Astrocyte (in vitro differentiated cells and primary cell): ENCODE data around the gene PIK3CB. TPM values are rescaled to one million over a fixed set of nuclear protein-coding genes. Genes with fewer than 3 reads are reported as not detected.
"Not testable (repeated sequence)": the region's sequence is repeated elsewhere in the genome, so short reads cannot be mapped to it uniquely, and the experiment has no call there.

Experiments
- DNase-seq: peaks from one replicate; pipeline ENCODE4 v3.0.0-alpha.2; 2010; ENCODE audit warnings: low read depth
- FAIRE-seq: peaks from 2 replicates; lab custom pipeline; 2011; peaks lifted over from hg19 to GRCh38; lab: Jason Lieb, UNC
- H2AFZ ChIP-seq: 2 replicates; pipeline ENCODE4 v1.6.0; 2012; ENCODE audit warnings: low read depth, low read length, inconsistent platforms
- H3K27ac ChIP-seq: 2 replicates; pipeline ENCODE4 v1.5.1; 2011; ENCODE audit warnings: low read depth, low read length, inconsistent platforms
- H3K27me3 ChIP-seq: 2 replicates; pipeline ENCODE4 v1.6.0; 2011; ENCODE audit warnings: low read length, inconsistent platforms; ENCODE audit not compliant: insufficient read depth
- H3K36me3 ChIP-seq: 2 replicates; pipeline ENCODE4 v1.5.1; 2011; ENCODE audit warnings: low read length, inconsistent platforms; ENCODE audit not compliant: insufficient read depth
- H3K4me1 ChIP-seq: 2 replicates; pipeline ENCODE4 v1.5.1; 2011; ENCODE audit warnings: low read length, inconsistent platforms; ENCODE audit not compliant: insufficient read depth
- H3K4me2 ChIP-seq: 2 replicates; pipeline ENCODE4 v1.6.0; 2012; ENCODE audit warnings: low read length, inconsistent platforms
- H3K4me3 ChIP-seq: 2 replicates; pipeline ENCODE4 v1.5.1; 2011; ENCODE audit warnings: low read depth, mild to moderate bottlenecking, low read length, inconsistent platforms; ENCODE audit not compliant: insufficient read depth
- H3K79me2 ChIP-seq: 2 replicates; pipeline ENCODE4 v1.6.0; 2012; ENCODE audit warnings: mild to moderate bottlenecking, low read length, inconsistent platforms; ENCODE audit not compliant: insufficient read depth
- H3K9ac ChIP-seq: 2 replicates; pipeline ENCODE4 v1.6.0; 2012; ENCODE audit warnings: mild to moderate bottlenecking, low read length, inconsistent platforms
- H3K9me3 ChIP-seq: 2 replicates; pipeline ENCODE4 v1.5.1; 2012; ENCODE audit warnings: low read depth, mild to moderate bottlenecking, low read length, inconsistent platforms; ENCODE audit not compliant: insufficient read depth
- H4K20me1 ChIP-seq: 2 replicates; pipeline ENCODE4 v1.6.0; 2012; ENCODE audit warnings: low read length, inconsistent platforms; ENCODE audit not compliant: insufficient read depth
- H3K27ac Mint-ChIP-seq: one replicate; pipeline ENCODE4 v1.8.0; 2021; ENCODE audit warnings: mild to moderate bottlenecking, mixed read lengths; ENCODE audit not compliant: unreplicated experiment
- H3K27me3 Mint-ChIP-seq: one replicate; pipeline ENCODE4 v1.8.0; 2021; ENCODE audit warnings: low read depth, mixed read lengths; ENCODE audit not compliant: unreplicated experiment
- H3K36me3 Mint-ChIP-seq: one replicate; pipeline ENCODE4 v1.8.0; 2021; ENCODE audit warnings: low read depth, mixed read lengths; ENCODE audit not compliant: unreplicated experiment
- H3K4me1 Mint-ChIP-seq: one replicate; pipeline ENCODE4 v1.8.0; 2021; ENCODE audit warnings: low read depth, mixed read lengths; ENCODE audit not compliant: unreplicated experiment
- H3K4me3 Mint-ChIP-seq: one replicate; pipeline ENCODE4 v1.8.0; 2021; ENCODE audit warnings: mild to moderate bottlenecking, moderate library complexity, mixed read lengths; ENCODE audit not compliant: unreplicated experiment
- H3K9me3 Mint-ChIP-seq: one replicate; pipeline ENCODE4 v1.8.0; 2021; ENCODE audit warnings: mild to moderate bottlenecking, mixed read lengths; ENCODE audit not compliant: unreplicated experiment
- EZH2 ChIP-seq: IDR thresholded peaks from 2 replicates; pipeline ENCODE4 v1.6.1; 2012; ENCODE audit warnings: mild to moderate bottlenecking, low read length, inconsistent platforms; ENCODE audit not compliant: insufficient read depth
- total RNA-seq: library from RNA; stranded (reverse); gene quantifications from 2 replicates; pipeline ENCODE4 v1.2.1, GENCODE V29; 2021
- TF ChIP-seq, protein P1 (sequence below): IDR thresholded peaks from 2 replicates; pipeline ENCODE4 v1.5.1; 2011; ENCODE audit warnings: low read depth, mild to moderate bottlenecking, inconsistent platforms, low read length, moderate library complexity; ENCODE audit not compliant: insufficient read depth

Gene PIK3CB
- total RNA-seq, 1 donor from 2014 or later: 24.8 TPM

DNA sequence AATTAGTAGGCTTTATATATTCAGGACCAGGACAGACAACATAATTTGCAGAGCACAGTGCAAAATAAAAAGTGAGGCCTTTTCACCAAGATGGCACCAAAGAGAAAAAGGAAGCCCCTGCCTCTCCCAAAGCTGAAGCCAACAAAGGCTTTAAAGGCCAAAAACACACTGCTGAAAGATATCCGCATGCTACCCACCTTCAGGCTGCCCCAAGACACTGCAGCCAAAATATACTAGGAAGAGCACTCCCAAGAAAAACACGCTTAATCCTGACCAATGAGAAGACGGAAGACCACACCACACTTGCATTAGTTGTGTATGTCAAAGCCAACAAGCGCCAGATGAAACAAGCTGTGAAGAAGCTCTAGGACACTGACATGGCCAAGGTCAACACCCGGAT lies 38.0 kb downstream of the PIK3CB start:
- no peak for DNase-seq
- Histone ChIP-seq H4K20me1 (peaks cover 11% of the 10 kb centered on the region), H3K9me3 (no peaks in the 10 kb centered on the region), H3K4me1 (no peaks in the 10 kb centered on the region), H3K79me2 (peaks cover 40% of the 10 kb centered on the region), H3K27me3 (no peaks in the 10 kb centered on the region), H3K36me3 (no peaks in the 10 kb centered on the region), H3K4me2 (no peak overlapping the region), H3K9ac (no peak overlapping the region), H3K27ac (no peak overlapping the region), H3K4me3 (no peak overlapping the region), H2AFZ (no peak overlapping the region)
- TF ChIP-seq, protein P1, sequence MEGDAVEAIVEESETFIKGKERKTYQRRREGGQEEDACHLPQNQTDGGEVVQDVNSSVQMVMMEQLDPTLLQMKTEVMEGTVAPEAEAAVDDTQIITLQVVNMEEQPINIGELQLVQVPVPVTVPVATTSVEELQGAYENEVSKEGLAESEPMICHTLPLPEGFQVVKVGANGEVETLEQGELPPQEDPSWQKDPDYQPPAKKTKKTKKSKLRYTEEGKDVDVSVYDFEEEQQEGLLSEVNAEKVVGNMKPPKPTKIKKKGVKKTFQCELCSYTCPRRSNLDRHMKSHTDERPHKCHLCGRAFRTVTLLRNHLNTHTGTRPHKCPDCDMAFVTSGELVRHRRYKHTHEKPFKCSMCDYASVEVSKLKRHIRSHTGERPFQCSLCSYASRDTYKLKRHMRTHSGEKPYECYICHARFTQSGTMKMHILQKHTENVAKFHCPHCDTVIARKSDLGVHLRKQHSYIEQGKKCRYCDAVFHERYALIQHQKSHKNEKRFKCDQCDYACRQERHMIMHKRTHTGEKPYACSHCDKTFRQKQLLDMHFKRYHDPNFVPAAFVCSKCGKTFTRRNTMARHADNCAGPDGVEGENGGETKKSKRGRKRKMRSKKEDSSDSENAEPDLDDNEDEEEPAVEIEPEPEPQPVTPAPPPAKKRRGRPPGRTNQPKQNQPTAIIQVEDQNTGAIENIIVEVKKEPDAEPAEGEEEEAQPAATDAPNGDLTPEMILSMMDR: no peak
- TF ChIP-seq EZH2: no peak
- Mint-ChIP-seq H3K36me3 (peaks cover 8% of the 10 kb centered on the region), H3K9me3 (no peaks in the 10 kb centered on the region), H3K27ac (no peak overlapping the region), H3K4me3 (no peak overlapping the region), H3K4me1 (no peaks in the 10 kb centered on the region), H3K27me3 (no peaks in the 10 kb centered on the region)
- no peak for FAIRE-seq

- Histone ChIP-seq H3K4me1 (no peaks in the 10 kb centered on the region), H3K4me3 (no peak overlapping the region), H3K4me2 (no peak overlapping the region), H3K9ac (no peak overlapping the region), H3K9me3 (no peaks in the 10 kb centered on the region), H3K79me2 (no peaks in the 10 kb centered on the region), H4K20me1 (peaks cover 3% of the 10 kb centered on the region), H3K27me3 (no peaks in the 10 kb centered on the region), H3K36me3 (no peaks in the 10 kb centered on the region), H3K27ac (no peak overlapping the region), H2AFZ (no peak overlapping the region)
- Mint-ChIP-seq H3K27me3 (no peaks in the 10 kb centered on the region), H3K36me3 (peaks cover 3% of the 10 kb centered on the region), H3K9me3 (no peaks in the 10 kb centered on the region), H3K4me1 (peaks cover 23% of the 10 kb centered on the region), H3K27ac (no peak overlapping the region), H3K4me3 (no peak overlapping the region)
- FAIRE-seq (no peak), DNase-seq (peak; percentile 60)
- TF ChIP-seq, protein P1: no peak
- TF ChIP-seq EZH2: no peak
Measured at GRCh38 chr3:138786788-138787271, 47.9 kb downstream of the PIK3CB start.

DNA sequence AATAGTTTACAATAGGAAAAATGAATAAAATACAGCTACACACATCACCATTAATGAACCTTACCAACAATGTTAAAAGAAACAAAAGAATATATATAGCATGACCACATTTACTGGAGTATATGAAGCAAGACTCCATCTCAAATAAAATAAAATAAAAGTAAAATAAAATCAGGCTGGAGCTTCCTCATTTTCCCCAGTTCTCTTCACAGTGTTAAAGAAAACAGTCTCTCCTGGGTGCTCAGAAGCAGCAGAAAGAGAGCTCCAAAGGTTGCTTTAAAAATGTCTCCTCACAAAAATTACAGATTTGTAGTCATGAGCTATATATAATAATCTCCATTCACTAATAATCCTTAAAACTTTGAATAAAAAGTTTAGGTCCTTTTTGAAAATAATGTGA lies 48.8 kb downstream of the PIK3CB start:
- no peak overlapping the region for H3K4me3 Mint-ChIP-seq
- H3K36me3 Mint-ChIP-seq: peaks cover 3% of the 10 kb centered on the region
- FAIRE-seq (no peak), DNase-seq (no peak)
- no peaks in the 10 kb centered on the region for H3K27me3 Mint-ChIP-seq
- no peaks in the 10 kb centered on the region for H3K4me1 ChIP-seq
- peaks cover 16% of the 10 kb centered on the region for H3K4me1 Mint-ChIP-seq
- H3K79me2 ChIP-seq: no peaks in the 10 kb centered on the region
- H3K9me3 ChIP-seq: no peaks in the 10 kb centered on the region
- H4K20me1 ChIP-seq: peaks cover 3% of the 10 kb centered on the region
- no peaks in the 10 kb centered on the region for H3K9me3 Mint-ChIP-seq
- TF ChIP-seq, protein P1: no peak
- TF ChIP-seq EZH2: no peak
- H3K27me3 ChIP-seq: no peaks in the 10 kb centered on the region
- no peaks in the 10 kb centered on the region for H3K36me3 ChIP-seq
- H3K9ac ChIP-seq: no peak overlapping the region
- H3K4me3 ChIP-seq: no peak overlapping the region
- no peak overlapping the region for H3K4me2 ChIP-seq
- H3K27ac Mint-ChIP-seq: peak overlapping the region; percentile 18
- no peak overlapping the region for H2AFZ ChIP-seq
- no peak overlapping the region for H3K27ac ChIP-seq

GRCh38 chr3:138785362-138785857 lies 49.3 kb downstream of the PIK3CB start:
- not testable (repeated sequence) for H4K20me1 ChIP-seq, H3K4me3 ChIP-seq, DNase-seq, FAIRE-seq, H3K9ac ChIP-seq, H3K4me3 Mint-ChIP-seq, H3K27me3 Mint-ChIP-seq, H3K4me2 ChIP-seq, H3K27me3 ChIP-seq, H3K4me1 ChIP-seq, H3K36me3 Mint-ChIP-seq, H2AFZ ChIP-seq, H3K27ac ChIP-seq, H3K9me3 ChIP-seq, H3K79me2 ChIP-seq, H3K9me3 Mint-ChIP-seq, H3K36me3 ChIP-seq
- H3K27ac Mint-ChIP-seq: peak overlapping the region; percentile 18
- peaks cover 15% of the 10 kb centered on the region for H3K4me1 Mint-ChIP-seq
